ENCODE results near the gene RBM42.
"Not testable (repeated sequence)": the region's sequence is repeated elsewhere in the genome, so short reads cannot be mapped to it uniquely, and the experiment has no call there.

RBM42 gene

GRCh38 chr19:35648017-35648961, 19.5 kb downstream of the RBM42 start, which contains the start of gene COX6B1:
COX6B1 (plus strand) TSS chr19:35648323; CDS start chr19:35651244, 2,921 bp downstream.
- peak; percentile 75 to 85 for DNase-seq (ENCODE audit: extremely low read depth in 1 of 2, low read depth in 1 of 2)

- no peak for DNase-seq (ENCODE audit: extremely low read depth in 1 of 2, low read depth in 1 of 2)
Observed at GRCh38 chr19:35650581-35650980, 21.7 kb downstream of the RBM42 start.

GRCh38 chr19:35654828-35655227, 26.0 kb downstream of the RBM42 start:
- DNase-seq (ENCODE audit: extremely low read depth in 1 of 2, low read depth in 1 of 2): not testable (repeated sequence)

GRCh38 chr19:35655600-35655999, 26.8 kb downstream of the RBM42 start:
- no peak for DNase-seq (ENCODE audit: extremely low read depth in 1 of 2, low read depth in 1 of 2)

- no peak for DNase-seq (ENCODE audit: extremely low read depth in 1 of 2, low read depth in 1 of 2)
Observed at GRCh38 chr19:35656700-35657099, 27.9 kb downstream of the RBM42 start.

- no peak for DNase-seq (ENCODE audit: extremely low read depth in 1 of 2, low read depth in 1 of 2)
Observed at GRCh38 chr19:35657904-35658700, 29.3 kb downstream of the RBM42 start.

GRCh38 chr19:35661995-35662340, 33.1 kb downstream of the RBM42 start:
- no peak for DNase-seq (ENCODE audit: extremely low read depth in 1 of 2, low read depth in 1 of 2)

GRCh38 chr19:35663981-35664380, 35.1 kb downstream of the RBM42 start:
- DNase-seq (ENCODE audit: extremely low read depth in 1 of 2, low read depth in 1 of 2): no peak

- no peak for DNase-seq (ENCODE audit: extremely low read depth in 1 of 2, low read depth in 1 of 2)
Observed at GRCh38 chr19:35665157-35665556, 36.3 kb downstream of the RBM42 start.

- DNase-seq (ENCODE audit: extremely low read depth in 1 of 2, low read depth in 1 of 2): no peak
Observed at GRCh38 chr19:35665604-35666003, 36.8 kb downstream of the RBM42 start.

- no peak for DNase-seq (ENCODE audit: extremely low read depth in 1 of 2, low read depth in 1 of 2)
Observed at GRCh38 chr19:35666251-35666913, 37.5 kb downstream of the RBM42 start, which contains the start of gene UPK1A. UPK1A (plus strand) TSS chr19:35666517; CDS start chr19:35666813, 296 bp downstream.

- no peak for DNase-seq (ENCODE audit: extremely low read depth in 1 of 2, low read depth in 1 of 2)
Observed at GRCh38 chr19:35669566-35669965, 40.7 kb downstream of the RBM42 start.

GRCh38 chr19:35669974-35670373, 41.1 kb downstream of the RBM42 start:
- DNase-seq (ENCODE audit: extremely low read depth in 1 of 2, low read depth in 1 of 2): no peak

GRCh38 chr19:35670686-35671085, 41.9 kb downstream of the RBM42 start:
- DNase-seq (ENCODE audit: extremely low read depth in 1 of 2, low read depth in 1 of 2): no peak

- no peak for DNase-seq (ENCODE audit: extremely low read depth in 1 of 2, low read depth in 1 of 2)
Observed at GRCh38 chr19:35671818-35672217, 43.0 kb downstream of the RBM42 start.

GRCh38 chr19:35673121-35673804, 44.4 kb downstream of the RBM42 start:
- peak in 1 of 2 donors; percentile 17 for DNase-seq (ENCODE audit: extremely low read depth in 1 of 2, low read depth in 1 of 2)

- DNase-seq (ENCODE audit: extremely low read depth in 1 of 2, low read depth in 1 of 2): no peak
Observed at GRCh38 chr19:35675589-35676140, 46.8 kb downstream of the RBM42 start.
